ENCODE results near the gene DUSP14.

DUSP14 gene

GRCh38 chr17:37505333-37505732, 15.6 kb downstream of the DUSP14 start:
- no peaks in the 10 kb centered on the region for H3K9me3 ChIP-seq (ENCODE audit: insufficient read depth, low read length, severe bottlenecking)
- TF ChIP-seq CTCF (IDR thresholded peaks at IDR 0.05; ENCODE audit: borderline replicate concordance, extremely low read depth, low read length, poor library complexity, severe bottlenecking): no peak
- no peak for TF ChIP-seq EZH2 (IDR thresholded peaks at IDR 0.05; ENCODE audit: borderline replicate concordance, low read depth, low read length, severe bottlenecking)
- no peak overlapping the region for H3K4me3 ChIP-seq (ENCODE audit: low read depth in 1 of 2, low read length in 2 of 2)
- DNase-seq (no peak), ATAC-seq (ENCODE audit: insufficient read depth, low read depth) (peak; percentile 46; the same call in 1 of the 3 replicates)
- no peaks in the 10 kb centered on the region for H3K27me3 ChIP-seq (ENCODE audit: insufficient read depth, low read length, poor library complexity)
- no peak overlapping the region for H2AFZ ChIP-seq (ENCODE audit: low read depth, low read length)
- peaks cover 10% of the 10 kb centered on the region; the same call in 1 of the 2 replicates for H4K20me1 ChIP-seq (ENCODE audit: insufficient read depth, low read length)
- no peak overlapping the region for H3K9ac ChIP-seq (ENCODE audit: low read depth, low read length)
- H3K27ac ChIP-seq (ENCODE audit: low read length): no peak overlapping the region
- no peaks in the 10 kb centered on the region for H3K36me3 ChIP-seq (ENCODE audit: insufficient read depth, low read length)
- no peak overlapping the region for H3K4me2 ChIP-seq (ENCODE audit: insufficient read depth, low read length)
- H3K4me1 ChIP-seq (ENCODE audit: insufficient read depth, low read length): no peaks in the 10 kb centered on the region
- H3K79me2 ChIP-seq (ENCODE audit: insufficient read depth, low read length): peaks cover 34% of the 10 kb centered on the region; the same call in 1 of the 2 replicates

GRCh38 chr17:37506678-37507077, 17.0 kb downstream of the DUSP14 start:
- no peak overlapping the region for H3K4me3 ChIP-seq (ENCODE audit: low read depth in 1 of 2, low read length in 2 of 2)

GRCh38 chr17:37507111-37507510, 17.4 kb downstream of the DUSP14 start:
- H3K27ac ChIP-seq (ENCODE audit: low read length): no peak overlapping the region
- H2AFZ ChIP-seq (ENCODE audit: low read depth, low read length): no peak overlapping the region
- no peaks in the 10 kb centered on the region for H3K9me3 ChIP-seq (ENCODE audit: insufficient read depth, low read length, severe bottlenecking)
- DNase-seq: no peak
- H3K4me2 ChIP-seq (ENCODE audit: insufficient read depth, low read length): no peak overlapping the region
- peaks cover 1% of the 10 kb centered on the region for H3K36me3 ChIP-seq (ENCODE audit: insufficient read depth, low read length)
- ATAC-seq (ENCODE audit: insufficient read depth, low read depth): no peak
- peaks cover 28% of the 10 kb centered on the region; the same call in 1 of the 2 replicates for H3K79me2 ChIP-seq (ENCODE audit: insufficient read depth, low read length)
- H3K4me3 ChIP-seq (ENCODE audit: low read depth in 1 of 2, low read length in 2 of 2): no peak overlapping the region
- no peak overlapping the region for H3K9ac ChIP-seq (ENCODE audit: low read depth, low read length)
- no peaks in the 10 kb centered on the region for H3K27me3 ChIP-seq (ENCODE audit: insufficient read depth, low read length, poor library complexity)
- H3K4me1 ChIP-seq (ENCODE audit: insufficient read depth, low read length): no peaks in the 10 kb centered on the region
- peaks cover 14% of the 10 kb centered on the region; the same call in 1 of the 2 replicates for H4K20me1 ChIP-seq (ENCODE audit: insufficient read depth, low read length)
- no peak for TF ChIP-seq EZH2 (IDR thresholded peaks at IDR 0.05; ENCODE audit: borderline replicate concordance, low read depth, low read length, severe bottlenecking)
- TF ChIP-seq CTCF (IDR thresholded peaks at IDR 0.05; ENCODE audit: borderline replicate concordance, extremely low read depth, low read length, poor library complexity, severe bottlenecking): no peak

More at GRCh38 chr17:37506678-37507077, 17.0 kb downstream of the DUSP14 start:
- TF ChIP-seq CTCF (IDR thresholded peaks at IDR 0.05; ENCODE audit: borderline replicate concordance, extremely low read depth, low read length, poor library complexity, severe bottlenecking) (peak; percentile 61), EZH2 (IDR thresholded peaks at IDR 0.05; ENCODE audit: borderline replicate concordance, low read depth, low read length, severe bottlenecking) (no peak)
- Histone ChIP-seq H3K4me1 (ENCODE audit: insufficient read depth, low read length) (no peaks in the 10 kb centered on the region), H3K9ac (ENCODE audit: low read depth, low read length) (no peak overlapping the region), H2AFZ (ENCODE audit: low read depth, low read length) (no peak overlapping the region), H4K20me1 (ENCODE audit: insufficient read depth, low read length) (peaks cover 13% of the 10 kb centered on the region; the same call in 1 of the 2 replicates), H3K27me3 (ENCODE audit: insufficient read depth, low read length, poor library complexity) (no peaks in the 10 kb centered on the region), H3K4me2 (ENCODE audit: insufficient read depth, low read length) (no peak overlapping the region), H3K79me2 (ENCODE audit: insufficient read depth, low read length) (peaks cover 33% of the 10 kb centered on the region; the same call in 1 of the 2 replicates), H3K36me3 (ENCODE audit: insufficient read depth, low read length) (no peaks in the 10 kb centered on the region), H3K27ac (ENCODE audit: low read length) (no peak overlapping the region), H3K9me3 (ENCODE audit: insufficient read depth, low read length, severe bottlenecking) (no peaks in the 10 kb centered on the region)
- ATAC-seq (ENCODE audit: insufficient read depth, low read depth) (peak; percentile 90), DNase-seq (peak; percentile 46)

Measured in DND-41 (cell line).